Transverse colon (tissue), 4 donors: Measurements from ENCODE around the gene LURAP1L.
"Not testable (repeated sequence)": the region's sequence is repeated elsewhere in the genome, so short reads cannot be mapped to it uniquely, and the experiment has no call there.

ENCODE experiments used
- CTCF ChIP-seq, 5 experiments: fragments of 200-600 bp in 3 of 5; fragments of 450-650 bp in 2 of 5; sonication (generic) in 3 of 5; IDR thresholded peaks; 1 replicate in 2 of 5; 2 replicates in 3 of 5; pipeline ENCODE4 v1.5.1; 2016 to 2017; ENCODE audit warnings: antibody characterized with exemption in 5 of 5, inconsistent platforms in 3 of 5, mild to moderate bottlenecking in 2 of 5, moderate library complexity in 1 of 5
- EP300 ChIP-seq: sonication (generic); formaldehyde crosslinking; IDR thresholded peaks from one replicate; pipeline ENCODE4 v1.6.1; 2017; ENCODE audit warnings: antibody characterized with exemption, low read depth
- POLR2AphosphoS5 ChIP-seq, 3 donors: sonication (generic); formaldehyde crosslinking; IDR thresholded peaks; one replicate each; pipeline ENCODE4 v1.6.1; 2016; ENCODE audit warnings: antibody characterized with exemption in 3 of 3

- not testable (repeated sequence) for TF ChIP-seq CTCF (IDR thresholded peaks at IDR 0.05); POLR2AphosphoS5 (IDR thresholded peaks at IDR 0.05); EP300
Measured at GRCh38 chr9:12865380-12865779, 90.6 kb downstream of the LURAP1L start.
